HG03095 (cell line): ENCODE measurements around the gene MED25.
A peak's percentile ranks its signal among the peaks of the same experiment; 100 is the strongest.

ENCODE experiments used
- ATAC-seq: cut with Tn5 transposase; IDR thresholded peaks from one replicate; pipeline ENCODE4 v1.9.1; 2021; ENCODE audit warnings: moderate library complexity; ENCODE audit not compliant: unreplicated experiment

MED25 gene

GRCh38 chr19:49857061-49857837 is 39.2 kb downstream of the MED25 start:
- ATAC-seq = no peak

- no peak for ATAC-seq
These were observed 39.7 kb downstream of the MED25 start for GRCh38 chr19:49857838-49858087.

GRCh38 chr19:49858088-49858985 is 40.2 kb downstream of the MED25 start:
- no peak for ATAC-seq

- no peak for ATAC-seq
These were observed 41.7 kb downstream of the MED25 start for GRCh38 chr19:49859682-49860335.

GRCh38 chr19:49860336-49861102 is 42.4 kb downstream of the MED25 start:
- no peak for ATAC-seq

- ATAC-seq = no peak
These were observed 43.0 kb downstream of the MED25 start for GRCh38 chr19:49861107-49861506.

- no peak for ATAC-seq
These were observed 43.7 kb downstream of the MED25 start for GRCh38 chr19:49861541-49862378.

- ATAC-seq = no peak
These were observed 44.5 kb downstream of the MED25 start for GRCh38 chr19:49862391-49863253.

GRCh38 chr19:49863254-49863934 is 45.3 kb downstream of the MED25 start:
- ATAC-seq = no peak

- no peak for ATAC-seq
These were observed 45.8 kb downstream of the MED25 start for GRCh38 chr19:49863935-49864320.

- no peak for ATAC-seq
These were observed 46.8 kb downstream of the MED25 start for GRCh38 chr19:49864890-49865289.

GRCh38 chr19:49866933-49867782 is 49.1 kb downstream of the MED25 start, which contains the start of gene PNKP:
Gene PNKP, minus strand, starts transcription at chr19:49867576. Its CDS starts 372 bp downstream, at chr19:49867204.
- peak; percentile 35 for ATAC-seq

GRCh38 chr19:49869009-49869483 is 51.0 kb downstream of the MED25 start:
- peak; percentile 3 for ATAC-seq

- ATAC-seq = peak; percentile 51
These were observed 51.6 kb downstream of the MED25 start for GRCh38 chr19:49869484-49870308.

GRCh38 chr19:49870309-49870901 is 52.3 kb downstream of the MED25 start:
- no peak for ATAC-seq

GRCh38 chr19:49871349-49871985 is 53.4 kb downstream of the MED25 start:
- no peak for ATAC-seq
